WERI-Rb-1 (cell line): ENCODE results near the gene PANK4.
A peak's percentile ranks its signal among the peaks of the same experiment; 100 is the strongest.

Experiments used
- DNase-seq: peaks from one replicate; pipeline ENCODE4 v3.0.0-alpha.2; 2020
- H3K27ac ChIP-seq: fragments of 250-450 bp; sonication (Bioruptor Pico); 2 replicates; pipeline ENCODE4 v1.5.1; 2020; ENCODE audit warnings: mild to moderate bottlenecking, moderate library complexity
- H3K27me3 ChIP-seq: fragments of 250-450 bp; sonication (Bioruptor Pico); 2 replicates; pipeline ENCODE4 v1.5.1; 2021; ENCODE audit warnings: mild to moderate bottlenecking, low read depth, moderate library complexity; ENCODE audit not compliant: insufficient read depth, severe bottlenecking
- H3K36me3 ChIP-seq: fragments of 250-450 bp; sonication (Bioruptor Pico); 2 replicates; pipeline ENCODE4 v1.5.1; 2020; ENCODE audit warnings: mild to moderate bottlenecking, moderate library complexity
- H3K4me3 ChIP-seq: 2 replicates; pipeline ENCODE4 v1.5.1; 2011; ENCODE audit warnings: low read depth, mild to moderate bottlenecking, control low read depth, low read length
- H3K9me3 ChIP-seq: fragments of 250-450 bp; sonication (Bioruptor Pico); 2 replicates; pipeline ENCODE4 v1.5.1; 2021; ENCODE audit warnings: mild to moderate bottlenecking, moderate library complexity; ENCODE audit not compliant: severe bottlenecking
- TF ChIP-seq, protein P1 (sequence below): IDR thresholded peaks from 2 replicates; pipeline ENCODE4 v1.5.1; 2011; ENCODE audit warnings: low read depth, mild to moderate bottlenecking, control low read depth, inconsistent platforms, low read length

PANK4 gene

DNA sequence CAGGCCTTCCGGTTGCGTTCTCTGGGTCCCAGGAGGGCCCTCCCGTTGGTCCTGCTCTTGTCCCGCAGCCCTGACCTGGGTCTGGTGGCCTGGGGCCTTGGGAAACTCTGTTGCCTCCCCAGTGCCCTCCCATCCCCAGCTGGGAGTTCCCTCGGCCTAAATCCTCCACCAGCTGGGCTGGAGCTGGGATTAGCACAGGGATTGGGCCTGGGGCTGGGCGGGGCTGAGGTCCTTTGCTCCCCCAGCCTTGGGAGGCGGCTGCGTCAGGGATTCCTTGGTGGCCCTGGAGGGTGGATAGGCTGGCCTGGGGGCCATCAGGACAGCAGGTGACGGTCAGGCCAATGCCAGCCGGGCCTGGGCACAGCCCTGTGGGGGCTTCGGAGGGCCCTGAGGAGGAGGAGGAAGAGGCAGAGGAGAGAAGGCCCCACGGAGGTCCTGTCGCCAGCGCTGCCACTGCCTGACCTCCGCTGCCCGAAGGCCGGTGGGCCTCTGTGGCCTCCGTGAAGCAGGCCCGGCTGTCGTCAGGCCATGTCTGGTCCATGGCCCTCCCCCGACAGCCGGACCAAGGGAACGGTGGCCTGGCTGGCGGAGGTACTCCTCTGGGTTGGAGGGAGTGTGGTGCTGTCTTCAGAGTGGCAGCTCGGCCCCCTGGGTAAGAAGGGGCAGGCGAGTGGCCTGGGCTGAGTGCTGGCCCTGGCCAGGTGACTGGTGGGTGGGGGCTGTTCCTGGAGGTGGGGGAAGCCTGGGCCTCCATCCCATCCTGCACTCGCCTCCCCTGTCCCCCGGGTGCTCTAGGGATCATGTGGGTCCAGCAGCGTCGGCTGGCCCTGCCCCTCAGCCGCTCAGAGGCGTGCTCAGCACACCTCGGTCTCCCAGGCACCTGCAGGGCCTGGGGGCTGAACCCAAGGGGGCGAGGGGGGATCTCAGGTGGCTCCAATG, 50.1 kb downstream of the PANK4 start, which contains the start of gene PLCH2:
Gene PLCH2 (plus strand): TSS at position 229 of the 939 bp plus-strand sequence. CDS start 300 bp downstream, at position 529.
- Histone ChIP-seq H3K4me3 (peak within 1 kb of the TSS; percentile 49), H3K36me3 (peaks cover 30% of the 10 kb centered on the region), H3K27me3 (no peaks in the 10 kb centered on the region), H3K27ac (peak within 1 kb of the TSS; percentile 98), H3K9me3 (no peaks in the 10 kb centered on the region)
- TF ChIP-seq, protein P1, sequence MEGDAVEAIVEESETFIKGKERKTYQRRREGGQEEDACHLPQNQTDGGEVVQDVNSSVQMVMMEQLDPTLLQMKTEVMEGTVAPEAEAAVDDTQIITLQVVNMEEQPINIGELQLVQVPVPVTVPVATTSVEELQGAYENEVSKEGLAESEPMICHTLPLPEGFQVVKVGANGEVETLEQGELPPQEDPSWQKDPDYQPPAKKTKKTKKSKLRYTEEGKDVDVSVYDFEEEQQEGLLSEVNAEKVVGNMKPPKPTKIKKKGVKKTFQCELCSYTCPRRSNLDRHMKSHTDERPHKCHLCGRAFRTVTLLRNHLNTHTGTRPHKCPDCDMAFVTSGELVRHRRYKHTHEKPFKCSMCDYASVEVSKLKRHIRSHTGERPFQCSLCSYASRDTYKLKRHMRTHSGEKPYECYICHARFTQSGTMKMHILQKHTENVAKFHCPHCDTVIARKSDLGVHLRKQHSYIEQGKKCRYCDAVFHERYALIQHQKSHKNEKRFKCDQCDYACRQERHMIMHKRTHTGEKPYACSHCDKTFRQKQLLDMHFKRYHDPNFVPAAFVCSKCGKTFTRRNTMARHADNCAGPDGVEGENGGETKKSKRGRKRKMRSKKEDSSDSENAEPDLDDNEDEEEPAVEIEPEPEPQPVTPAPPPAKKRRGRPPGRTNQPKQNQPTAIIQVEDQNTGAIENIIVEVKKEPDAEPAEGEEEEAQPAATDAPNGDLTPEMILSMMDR: no peak
- DNase-seq: peak; percentile 96

DNA sequence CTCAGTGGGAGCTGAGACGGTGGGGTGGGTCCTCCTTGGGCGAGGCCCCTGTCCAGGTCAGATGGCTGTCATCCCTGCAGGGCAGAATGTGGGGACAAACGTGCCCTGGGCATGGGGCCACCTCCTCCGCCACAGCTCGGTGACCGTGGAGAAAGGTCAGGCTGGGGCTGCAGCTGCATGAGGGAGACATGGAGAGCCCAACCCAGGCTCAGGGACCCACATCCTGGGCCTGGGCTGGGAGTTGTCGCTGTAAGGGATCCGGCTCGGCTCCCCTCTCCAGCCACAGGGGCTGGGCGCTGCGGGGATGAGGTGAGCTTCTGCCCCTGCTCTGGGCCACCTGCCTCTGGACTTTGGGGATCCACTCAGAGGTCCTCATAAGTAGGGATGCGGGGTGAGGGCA, 50.8 kb downstream of the PANK4 start:
- DNase-seq: no peak
- Histone ChIP-seq H3K9me3 (no peaks in the 10 kb centered on the region), H3K4me3 (no peak overlapping the region), H3K27ac (peak overlapping the region; percentile 98), H3K36me3 (peaks cover 22% of the 10 kb centered on the region), H3K27me3 (no peaks in the 10 kb centered on the region)
- TF ChIP-seq, protein P1: no peak

DNA sequence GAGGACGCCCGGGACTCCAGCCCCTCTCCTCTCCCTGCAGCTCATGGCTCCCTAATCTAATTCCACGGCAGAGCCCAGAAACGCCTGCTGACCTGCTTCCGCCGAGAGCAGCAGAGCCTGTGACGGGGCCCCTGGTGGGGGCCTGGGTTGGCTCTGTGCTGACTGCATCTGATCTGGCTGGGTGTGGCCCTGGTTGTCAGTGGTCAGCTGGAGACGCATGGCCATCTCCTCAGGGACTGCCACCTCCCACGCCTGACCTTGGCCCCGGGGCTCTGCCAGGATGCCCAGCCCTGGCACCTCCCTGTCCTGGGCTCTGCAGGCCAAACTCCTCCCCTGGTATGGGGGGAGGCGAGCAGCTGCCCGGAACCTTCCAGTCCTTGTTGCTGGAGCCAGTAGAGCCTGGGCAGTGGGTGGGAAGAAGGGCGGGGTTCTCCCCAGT, 51.4 kb downstream of the PANK4 start:
- TF ChIP-seq, protein P1: no peak
- Histone ChIP-seq H3K36me3 (peaks cover 19% of the 10 kb centered on the region), H3K27ac (peak overlapping the region; percentile 98), H3K4me3 (0 out of 2 replicates have a peak overlapping the region, but pooled peaks have one; percentile 1), H3K9me3 (no peaks in the 10 kb centered on the region), H3K27me3 (no peaks in the 10 kb centered on the region)
- DNase-seq: peak; percentile 72

DNA sequence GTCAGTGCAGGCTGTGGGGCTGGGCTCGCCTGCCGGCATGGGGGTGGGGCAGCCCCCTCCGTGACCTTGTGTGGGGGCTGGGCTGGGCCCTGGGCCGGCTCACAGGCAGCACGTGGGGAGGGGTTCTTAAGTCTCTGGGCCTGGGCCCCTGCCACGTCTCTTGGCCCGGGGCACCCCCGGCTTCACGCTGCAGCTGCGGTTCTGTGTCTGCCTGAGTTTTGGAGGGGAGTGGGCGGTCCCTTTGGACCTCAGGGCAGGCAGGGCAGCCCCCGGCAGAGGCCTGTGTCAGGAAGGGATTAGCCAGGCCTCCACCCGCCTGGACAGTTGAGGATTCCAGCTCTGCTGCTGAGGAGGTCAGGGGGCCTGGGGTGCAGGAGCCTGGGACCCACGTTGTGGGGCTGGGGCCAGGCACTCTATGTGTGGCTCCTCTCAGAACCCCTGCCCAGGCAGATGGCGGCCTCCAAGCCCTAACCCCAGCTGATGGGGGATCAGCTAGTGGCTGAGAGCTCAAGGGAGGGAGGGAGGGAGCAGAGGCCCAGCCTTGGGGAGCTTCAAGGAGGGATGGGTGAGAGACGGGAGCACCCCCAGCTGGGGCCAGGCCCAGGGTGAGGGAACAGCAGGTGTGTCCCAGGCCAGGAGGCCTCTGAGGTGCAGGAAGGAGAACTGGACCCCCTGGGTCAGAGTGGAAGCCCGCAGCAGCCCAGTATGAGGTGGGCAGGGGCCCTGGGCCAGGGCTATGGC, 52.1 kb downstream of the PANK4 start:
- TF ChIP-seq, protein P1: no peak
- peak overlapping the region; percentile 98 for H3K27ac ChIP-seq
- H3K27me3 ChIP-seq: no peaks in the 10 kb centered on the region
- peak; percentile 83 for DNase-seq
- peaks cover 15% of the 10 kb centered on the region for H3K36me3 ChIP-seq
- H3K4me3 ChIP-seq: 0 out of 2 replicates have a peak overlapping the region, but pooled peaks have one; percentile 3
- H3K9me3 ChIP-seq: no peaks in the 10 kb centered on the region

DNA sequence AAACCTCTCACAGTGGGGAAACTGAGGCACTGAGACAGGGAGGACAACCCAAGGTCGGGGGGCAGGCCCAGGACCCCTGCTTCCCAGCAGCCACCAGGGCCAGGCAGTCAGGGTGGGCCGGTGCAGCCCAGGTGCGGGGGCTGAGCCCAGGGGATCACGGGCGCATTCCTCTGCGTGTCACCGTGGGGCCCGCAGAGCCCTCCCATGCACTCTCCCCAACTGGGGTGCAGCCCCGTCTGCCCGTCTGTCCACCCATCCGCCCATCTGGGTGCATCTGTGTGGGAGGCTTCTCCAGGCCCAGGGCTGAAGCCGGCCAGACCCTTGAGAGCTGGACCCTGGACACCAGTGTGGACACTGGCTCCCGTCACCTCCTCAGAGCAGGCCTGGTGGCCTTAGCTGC, 53.2 kb downstream of the PANK4 start:
- TF ChIP-seq, protein P1: no peak
- H3K27ac ChIP-seq: peak overlapping the region; percentile 98
- H3K36me3 ChIP-seq: peaks cover 8% of the 10 kb centered on the region
- H3K27me3 ChIP-seq: no peaks in the 10 kb centered on the region
- H3K4me3 ChIP-seq: no peak overlapping the region
- DNase-seq: no peak
- H3K9me3 ChIP-seq: no peaks in the 10 kb centered on the region
